ENCODE measurements around the gene UBB. TPM values are rescaled to one million over a fixed set of nuclear protein-coding genes. Genes with fewer than 3 reads are reported as not detected.

UBB gene
- total and polyA plus RNA-seq, 10 donors: 697 to 1,795 (median 1,033) TPM

DNA sequence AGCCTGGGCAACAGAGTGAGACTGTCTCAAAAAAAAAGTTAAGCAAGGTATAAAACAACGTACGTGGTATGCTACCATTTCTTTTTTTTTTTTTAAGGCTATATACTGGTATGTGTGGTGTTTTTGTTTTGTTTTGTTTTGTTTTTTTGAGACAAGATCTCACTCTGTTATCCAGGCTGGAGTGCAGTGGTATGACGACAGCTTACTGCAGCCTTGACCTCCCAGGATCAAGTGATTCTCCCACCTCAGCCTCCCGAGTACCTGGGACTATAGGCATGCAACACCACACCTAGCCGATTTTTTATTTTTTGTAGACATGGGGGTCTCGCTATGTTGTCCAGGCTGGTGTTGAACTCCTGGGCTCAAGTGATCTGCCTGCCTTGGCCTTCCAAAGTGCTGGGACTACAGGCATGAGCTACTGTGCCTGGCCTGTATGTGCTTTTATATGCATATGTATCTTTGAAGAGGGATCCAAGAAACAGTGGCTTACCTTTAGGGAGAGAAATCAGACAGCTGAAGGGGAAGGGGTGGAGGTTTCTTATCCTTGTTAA, 34.1 kb upstream of the UBB start:
- intact Hi-C loops (cut with DNase I; ENCODE audit: low total_unique reads): no loop called here
- Histone ChIP-seq H3K27me3 (replicated peaks in 1 of 7) (peaks cover 0 to 3% (median 0%) of the 10 kb centered on the region in 7 donors), H3K36me3 (peaks cover 0 to 44% (median 16%) of the 10 kb centered on the region in 6 donors), H3K27ac (no peak overlapping the region), H3K4me1 (peaks cover 0 to 7% (median 2%) of the 10 kb centered on the region in 6 donors), H3K9me3 (no peaks in the 10 kb centered on the region), H3K4me3 (no peak overlapping the region)
- 93 to 99% (median 96%) methylated on average over 6 of the region's 6 CpGs for WGBS, 5 donors
- DNase-seq: no peak
- TF ChIP-seq, protein P1, sequence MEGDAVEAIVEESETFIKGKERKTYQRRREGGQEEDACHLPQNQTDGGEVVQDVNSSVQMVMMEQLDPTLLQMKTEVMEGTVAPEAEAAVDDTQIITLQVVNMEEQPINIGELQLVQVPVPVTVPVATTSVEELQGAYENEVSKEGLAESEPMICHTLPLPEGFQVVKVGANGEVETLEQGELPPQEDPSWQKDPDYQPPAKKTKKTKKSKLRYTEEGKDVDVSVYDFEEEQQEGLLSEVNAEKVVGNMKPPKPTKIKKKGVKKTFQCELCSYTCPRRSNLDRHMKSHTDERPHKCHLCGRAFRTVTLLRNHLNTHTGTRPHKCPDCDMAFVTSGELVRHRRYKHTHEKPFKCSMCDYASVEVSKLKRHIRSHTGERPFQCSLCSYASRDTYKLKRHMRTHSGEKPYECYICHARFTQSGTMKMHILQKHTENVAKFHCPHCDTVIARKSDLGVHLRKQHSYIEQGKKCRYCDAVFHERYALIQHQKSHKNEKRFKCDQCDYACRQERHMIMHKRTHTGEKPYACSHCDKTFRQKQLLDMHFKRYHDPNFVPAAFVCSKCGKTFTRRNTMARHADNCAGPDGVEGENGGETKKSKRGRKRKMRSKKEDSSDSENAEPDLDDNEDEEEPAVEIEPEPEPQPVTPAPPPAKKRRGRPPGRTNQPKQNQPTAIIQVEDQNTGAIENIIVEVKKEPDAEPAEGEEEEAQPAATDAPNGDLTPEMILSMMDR (IDR thresholded peaks at IDR 0.05 in 8 of 11, conservative IDR thresholded peaks at IDR 0.05 in 3 of 11): no peak
- TF ChIP-seq POLR2A (IDR thresholded peaks at IDR 0.05) (no peak), POLR2AphosphoS5 (IDR thresholded peaks at IDR 0.05) (no peak)

DNA sequence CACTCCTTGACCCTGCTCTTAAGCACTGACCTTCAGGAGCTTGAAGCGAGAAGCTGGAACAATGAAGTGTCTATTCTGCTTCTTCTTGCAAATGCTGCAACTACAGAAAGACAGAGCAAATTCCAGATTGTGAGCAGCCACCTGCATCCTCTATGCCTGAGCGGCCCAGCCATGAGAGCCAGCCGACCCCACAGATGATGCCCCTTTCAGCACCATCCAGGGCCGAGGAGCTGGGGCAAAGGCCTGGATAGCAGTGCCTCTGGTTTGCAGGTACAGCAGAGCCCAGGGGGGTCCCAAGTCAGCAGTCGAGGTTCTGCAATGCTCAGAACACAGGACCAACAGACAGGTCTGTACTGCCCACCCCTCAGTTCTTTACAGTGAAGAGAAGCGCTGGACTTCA, 32.3 kb upstream of the UBB start:
- Histone ChIP-seq H3K4me3 (no peak overlapping the region), H3K9me3 (no peaks in the 10 kb centered on the region), H3K27me3 (replicated peaks in 1 of 7) (peaks cover 0 to 15% (median 0%) of the 10 kb centered on the region in 7 donors), H3K27ac (no peak overlapping the region), H3K36me3 (peaks cover 0 to 26% (median 10%) of the 10 kb centered on the region in 6 donors), H3K4me1 (peaks cover 0 to 20% (median 13%) of the 10 kb centered on the region in 6 donors)
- intact Hi-C loops (cut with DNase I; ENCODE audit: low total_unique reads): no loop called here
- WGBS, 5 donors: 86 to 96% (median 93%) methylated on average over 6 of the region's 6 CpGs
- DNase-seq: no peak
- no peak for TF ChIP-seq POLR2A (IDR thresholded peaks at IDR 0.05)
- no peak for TF ChIP-seq POLR2AphosphoS5 (IDR thresholded peaks at IDR 0.05)
- TF ChIP-seq, protein P1 (IDR thresholded peaks at IDR 0.05 in 8 of 11, conservative IDR thresholded peaks at IDR 0.05 in 3 of 11): no peak

DNA sequence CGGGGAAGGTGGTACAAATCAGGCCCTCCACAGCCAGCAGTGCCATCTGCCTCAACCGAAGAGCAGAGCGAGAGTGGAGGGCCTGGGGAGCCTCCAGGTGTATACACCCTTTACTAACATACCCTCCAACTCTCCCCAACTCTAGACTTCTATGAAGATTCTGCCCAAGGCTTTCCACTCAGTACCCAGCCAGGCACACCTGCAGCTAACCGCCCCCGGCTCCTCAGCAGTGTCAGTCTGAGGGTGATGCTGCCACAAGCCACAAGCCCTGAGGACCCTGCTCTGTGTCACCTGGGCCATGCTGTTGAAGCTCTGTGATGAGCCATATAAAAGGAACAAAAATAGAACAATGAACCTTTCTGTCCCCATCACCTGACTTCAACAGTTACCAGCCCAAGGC, 31.5 kb upstream of the UBB start:
- WGBS, 5 donors: 89 to 98% (median 93%) methylated on average over 5 of the region's 5 CpGs

DNA sequence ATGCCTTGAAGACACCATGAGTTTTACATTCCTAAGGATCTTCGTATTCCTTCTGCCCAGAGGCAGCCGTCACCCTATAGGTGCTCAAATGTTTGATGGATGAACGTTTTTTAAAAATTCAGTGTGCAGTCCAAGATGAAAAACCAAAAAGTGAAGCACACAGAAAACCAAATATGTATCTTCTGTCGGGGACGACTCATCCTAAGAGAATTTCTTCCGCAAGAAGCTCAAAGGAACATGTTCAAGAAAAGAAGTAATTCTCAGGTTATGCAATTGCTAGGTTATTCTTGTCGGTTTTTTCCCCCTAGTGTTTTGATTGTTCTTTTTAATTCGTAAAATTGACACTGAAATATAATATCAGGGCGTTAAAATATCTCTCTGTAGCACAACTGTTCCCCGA, 29.1 kb upstream of the UBB start:
- 40 to 55% (median 47%) methylated on average over 10 of the region's 10 CpGs for WGBS, 5 donors
- DNase-seq: no peak
- Histone ChIP-seq H3K27me3 (replicated peaks in 1 of 7) (peaks cover 0 to 15% (median 0%) of the 10 kb centered on the region in 7 donors), H3K36me3 (peaks cover 0 to 16% (median 9%) of the 10 kb centered on the region in 6 donors), H3K4me1 (peaks cover 0 to 26% (median 17%) of the 10 kb centered on the region in 6 donors), H3K4me3 (peak overlapping the region in 6 of 8 donors; percentile 62 to 76 (median 72)), H3K9me3 (no peaks in the 10 kb centered on the region), H3K27ac (no peak overlapping the region)
- TF ChIP-seq POLR2AphosphoS5 (IDR thresholded peaks at IDR 0.05): no peak
- no peak for TF ChIP-seq POLR2A (IDR thresholded peaks at IDR 0.05)
- TF ChIP-seq, protein P1 (IDR thresholded peaks at IDR 0.05 in 8 of 11, conservative IDR thresholded peaks at IDR 0.05 in 3 of 11): no peak
- intact Hi-C loops (cut with DNase I; ENCODE audit: low total_unique reads): loop anchor here (10.0 kb wide), 1 partner anchor 243 kb away; no protein-coding TSS in a partner anchor

More for the DNA sequence above, 31.5 kb upstream of the UBB start:
- no peak for DNase-seq
- TF ChIP-seq, protein P1 (IDR thresholded peaks at IDR 0.05 in 8 of 11, conservative IDR thresholded peaks at IDR 0.05 in 3 of 11): no peak
- TF ChIP-seq POLR2AphosphoS5 (IDR thresholded peaks at IDR 0.05) (no peak), POLR2A (IDR thresholded peaks at IDR 0.05) (no peak)
- intact Hi-C loops (cut with DNase I; ENCODE audit: low total_unique reads): no loop called here
- Histone ChIP-seq H3K9me3 (no peaks in the 10 kb centered on the region), H3K27me3 (replicated peaks in 1 of 7) (peaks cover 0 to 15% (median 0%) of the 10 kb centered on the region in 7 donors), H3K4me1 (peaks cover 0 to 26% (median 17%) of the 10 kb centered on the region in 6 donors), H3K36me3 (peaks cover 0 to 18% (median 9%) of the 10 kb centered on the region in 6 donors), H3K4me3 (no peak overlapping the region), H3K27ac (no peak overlapping the region)
